Lower leg skin (tissue), 3 donors: ENCODE results near the gene DNAH8.

Experiments used
- CTCF ChIP-seq, 3 donors: fragments of 450-650 bp; IDR thresholded peaks; one replicate each; pipeline ENCODE4 v1.5.1; 2016; ENCODE audit warnings: antibody characterized with exemption in 3 of 3, mild to moderate bottlenecking in 3 of 3, moderate library complexity in 2 of 3
- POLR2A ChIP-seq, 2 donors: fragments of 450-650 bp; IDR thresholded peaks; one replicate each; pipeline ENCODE4 v1.6.1; 2016 to 2017; ENCODE audit warnings: antibody characterized with exemption in 2 of 2, mild to moderate bottlenecking in 1 of 2, moderate library complexity in 1 of 2

DNA sequence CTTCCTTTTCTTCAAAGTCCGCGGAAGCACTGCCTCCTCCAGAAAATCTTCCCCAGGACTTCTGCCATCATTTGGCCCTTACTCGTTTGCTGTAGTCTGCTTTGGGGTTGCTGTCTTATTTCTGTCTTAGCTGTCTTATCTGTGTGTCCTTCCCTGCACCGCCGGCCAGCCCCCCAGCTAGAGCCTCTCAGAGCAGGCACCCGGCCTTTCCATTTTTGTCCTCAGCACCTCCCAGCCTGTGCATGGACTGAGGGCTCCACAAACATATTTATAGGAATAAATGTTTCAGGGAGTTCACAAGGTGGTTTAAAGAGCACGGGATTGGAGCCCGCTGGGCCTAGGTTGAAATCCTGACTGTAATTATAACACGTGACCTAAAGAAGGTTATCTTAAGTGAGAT is 341.6 kb downstream of the DNAH8 start:
- TF ChIP-seq POLR2A (IDR thresholded peaks at IDR 0.05) = no peak
- no peak for TF ChIP-seq CTCF (IDR thresholded peaks at IDR 0.05)
